HG02938 (cell line): ENCODE data around the gene ALLC.
"Not testable (repeated sequence)": the region's sequence is repeated elsewhere in the genome, so short reads cannot be mapped to it uniquely, and the experiment has no call there.

Source experiments
- ATAC-seq: cut with Tn5 transposase; IDR thresholded peaks from one replicate; pipeline ENCODE4 v1.9.1; 2021; ENCODE audit warnings: mild to moderate bottlenecking, moderate library complexity; ENCODE audit not compliant: unreplicated experiment

ALLC gene

GRCh38 chr2:3654011-3654410 is 4.0 kb upstream of the ALLC start:
- no peak for ATAC-seq

- no peak for ATAC-seq
Measured at GRCh38 chr2:3654531-3655225, 3.3 kb upstream of the ALLC start.

- no peak for ATAC-seq
Measured at GRCh38 chr2:3655871-3656761, 1.9 kb upstream of the ALLC start.

- no peak for ATAC-seq
Measured at GRCh38 chr2:3656762-3657721, 958 bp upstream of the ALLC start.

GRCh38 chr2:3659447-3660432 is 1.7 kb downstream of the ALLC start:
- ATAC-seq, result no peak

GRCh38 chr2:3660640-3661039 is 2.6 kb downstream of the ALLC start:
- ATAC-seq, result not testable (repeated sequence)

- no peak for ATAC-seq
Measured at GRCh38 chr2:3661149-3661660, 3.2 kb downstream of the ALLC start.

- no peak for ATAC-seq
Measured at GRCh38 chr2:3662239-3662638, 4.2 kb downstream of the ALLC start.

GRCh38 chr2:3664118-3664517 is 6.1 kb downstream of the ALLC start:
- ATAC-seq, result no peak

GRCh38 chr2:3664925-3665324 is 6.9 kb downstream of the ALLC start:
- no peak for ATAC-seq

GRCh38 chr2:3665886-3666612 is 8.0 kb downstream of the ALLC start:
- no peak for ATAC-seq

GRCh38 chr2:3666613-3666975 is 8.6 kb downstream of the ALLC start:
- no peak for ATAC-seq

- no peak for ATAC-seq
Measured at GRCh38 chr2:3667151-3667631, 9.2 kb downstream of the ALLC start.

GRCh38 chr2:3669656-3670055 is 11.7 kb downstream of the ALLC start:
- ATAC-seq, result no peak

- ATAC-seq, result no peak
Measured at GRCh38 chr2:3670376-3670775, 12.4 kb downstream of the ALLC start.

- no peak for ATAC-seq
Measured at GRCh38 chr2:3670941-3671340, 12.9 kb downstream of the ALLC start.

- no peak for ATAC-seq
Measured at GRCh38 chr2:3672861-3673678, 15.1 kb downstream of the ALLC start.
